ENCODE data around the gene CAMSAP1.

CAMSAP1 gene

DNA sequence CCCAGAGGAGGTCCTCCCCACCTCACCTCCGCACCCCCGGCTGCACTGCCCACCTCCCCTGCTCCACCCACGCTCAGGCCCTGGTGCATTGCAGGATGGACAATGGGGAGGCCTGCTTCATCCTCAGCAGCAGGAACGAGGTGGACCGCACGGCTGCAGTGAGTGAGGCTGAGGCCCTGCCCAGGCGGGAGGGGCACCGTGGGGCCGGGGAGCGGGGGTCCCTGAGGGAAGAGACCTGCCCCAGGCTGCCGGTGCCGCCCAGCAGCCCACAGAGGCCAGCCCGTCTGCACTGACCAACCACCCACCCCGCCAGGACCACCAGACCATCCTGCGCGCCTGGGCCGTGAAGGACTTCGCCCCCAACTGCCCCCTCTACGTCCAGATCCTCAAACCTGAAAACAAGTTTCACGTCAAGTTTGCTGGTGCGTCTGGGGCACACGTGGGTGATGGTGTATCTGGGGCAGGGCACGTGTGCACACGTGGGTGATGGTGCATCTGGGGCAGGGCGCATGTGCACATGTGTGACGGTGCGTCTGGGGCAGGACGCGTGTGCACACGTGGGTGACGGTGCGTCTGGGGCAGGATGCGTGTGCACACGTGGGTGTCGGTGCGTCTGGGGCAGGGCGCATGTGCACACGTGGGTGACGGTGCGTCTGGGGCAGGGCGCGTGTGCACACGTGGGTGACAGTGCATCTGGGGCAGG, 138.7 kb downstream of the CAMSAP1 start:
- no peaks in the 10 kb centered on the region for H3K36me3 Mint-ChIP-seq (ENCODE audit: low read depth)
- H3K9me3 Mint-ChIP-seq, result peaks cover 3% of the 10 kb centered on the region
- no peaks in the 10 kb centered on the region for H3K4me1 Mint-ChIP-seq (ENCODE audit: low read depth)
- no peak overlapping the region for H3K27ac Mint-ChIP-seq
- no peaks in the 10 kb centered on the region for H3K27me3 Mint-ChIP-seq (ENCODE audit: low read depth)
- no peak overlapping the region for H3K4me3 Mint-ChIP-seq

DNA sequence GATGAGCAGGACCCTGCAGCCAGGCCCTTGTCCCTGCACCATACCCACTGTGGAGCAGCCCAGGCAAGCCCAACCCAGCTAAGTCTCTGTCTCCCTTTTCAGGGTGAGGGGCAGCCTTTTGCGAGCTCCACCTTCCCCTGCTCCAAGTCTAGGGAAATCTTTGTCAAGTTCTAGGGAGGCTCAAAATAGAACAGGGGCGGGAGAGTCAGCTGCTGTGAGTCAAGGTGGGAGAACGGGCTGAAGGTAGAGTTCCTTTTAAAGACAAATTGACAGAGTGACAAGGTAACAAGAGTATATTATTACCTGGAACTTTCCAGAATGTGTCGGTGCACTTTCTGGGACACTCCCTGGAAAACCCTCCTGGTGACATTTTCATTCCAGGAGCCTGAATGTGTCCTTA, 140.6 kb downstream of the CAMSAP1 start:
- Mint-ChIP-seq H3K36me3 (ENCODE audit: low read depth) (no peaks in the 10 kb centered on the region), H3K4me1 (ENCODE audit: low read depth) (no peaks in the 10 kb centered on the region), H3K9me3 (peaks cover 3% of the 10 kb centered on the region), H3K27ac (no peak overlapping the region), H3K4me3 (no peak overlapping the region), H3K27me3 (ENCODE audit: low read depth) (no peaks in the 10 kb centered on the region)

DNA sequence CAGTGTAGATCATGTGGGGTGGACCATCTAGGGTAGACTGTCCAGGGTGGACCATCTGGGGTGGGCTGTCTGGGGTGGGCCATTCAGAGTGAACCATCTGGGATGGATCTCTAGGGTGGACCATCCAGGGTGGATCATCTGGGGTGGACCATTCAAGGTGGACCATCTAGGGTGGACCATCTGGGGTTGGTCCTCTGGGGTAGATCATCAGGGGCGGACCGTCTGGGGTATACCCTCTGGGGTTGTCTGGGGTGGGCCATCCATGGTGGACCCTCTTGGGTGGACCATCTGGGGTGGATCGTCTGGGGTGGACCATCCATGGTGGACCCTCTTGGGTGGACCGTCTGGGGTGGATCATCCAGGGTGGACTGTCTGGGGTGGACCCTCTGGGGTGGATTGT, 141.1 kb downstream of the CAMSAP1 start:
- H3K4me3 Mint-ChIP-seq, result no peak overlapping the region
- H3K9me3 Mint-ChIP-seq, result peaks cover 3% of the 10 kb centered on the region
- no peaks in the 10 kb centered on the region for H3K4me1 Mint-ChIP-seq (ENCODE audit: low read depth)
- H3K36me3 Mint-ChIP-seq (ENCODE audit: low read depth), result no peaks in the 10 kb centered on the region
- no peak overlapping the region for H3K27ac Mint-ChIP-seq
- H3K27me3 Mint-ChIP-seq (ENCODE audit: low read depth), result no peaks in the 10 kb centered on the region

DNA sequence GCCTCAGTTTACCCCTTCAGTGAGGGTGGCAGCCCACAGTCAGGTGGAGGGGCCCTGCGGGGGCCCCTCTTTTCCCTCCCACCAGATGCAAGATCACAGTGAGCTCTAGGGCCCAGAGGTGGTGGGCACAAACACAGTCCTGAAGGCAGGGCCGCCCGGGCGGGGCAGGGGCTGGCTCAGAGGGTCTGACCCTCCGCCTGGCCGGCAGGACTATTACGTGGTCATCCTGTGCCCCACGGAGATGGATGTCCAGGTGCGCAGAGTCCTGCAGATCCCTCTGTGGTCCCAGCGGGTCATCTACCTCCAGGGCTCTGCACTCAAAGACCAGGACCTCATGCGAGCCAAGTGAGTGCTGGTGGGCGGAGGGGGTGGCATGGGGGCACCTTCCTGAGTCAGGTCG, 141.9 kb downstream of the CAMSAP1 start:
- Mint-ChIP-seq H3K4me3 (no peak overlapping the region), H3K27ac (no peak overlapping the region), H3K9me3 (peaks cover 3% of the 10 kb centered on the region), H3K4me1 (ENCODE audit: low read depth) (no peaks in the 10 kb centered on the region), H3K36me3 (ENCODE audit: low read depth) (no peaks in the 10 kb centered on the region), H3K27me3 (ENCODE audit: low read depth) (no peaks in the 10 kb centered on the region)

DNA sequence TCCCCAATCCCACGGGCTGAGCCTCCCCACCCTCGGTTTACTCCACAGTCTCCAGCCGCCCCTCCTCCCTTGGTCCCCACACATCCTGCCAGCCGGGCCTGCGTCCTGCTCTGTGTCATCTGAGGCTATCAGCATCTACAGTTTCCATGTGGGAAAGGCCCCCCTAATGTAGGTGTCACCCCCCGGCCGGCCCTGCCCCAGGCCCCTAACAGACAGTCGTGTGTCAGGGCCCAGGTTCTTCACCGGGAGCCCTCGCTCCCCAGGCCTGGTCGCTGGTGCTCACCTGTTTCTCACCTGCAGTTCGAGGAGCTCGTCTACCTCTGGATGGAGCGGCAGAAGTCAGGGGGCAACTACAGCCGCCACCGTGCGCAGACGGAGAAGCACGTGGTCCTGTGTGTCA, 142.6 kb downstream of the CAMSAP1 start:
- Mint-ChIP-seq H3K36me3 (ENCODE audit: low read depth) (no peaks in the 10 kb centered on the region), H3K4me1 (ENCODE audit: low read depth) (no peaks in the 10 kb centered on the region), H3K9me3 (peaks cover 3% of the 10 kb centered on the region), H3K4me3 (no peak overlapping the region), H3K27ac (no peak overlapping the region), H3K27me3 (ENCODE audit: low read depth) (no peaks in the 10 kb centered on the region)

DNA sequence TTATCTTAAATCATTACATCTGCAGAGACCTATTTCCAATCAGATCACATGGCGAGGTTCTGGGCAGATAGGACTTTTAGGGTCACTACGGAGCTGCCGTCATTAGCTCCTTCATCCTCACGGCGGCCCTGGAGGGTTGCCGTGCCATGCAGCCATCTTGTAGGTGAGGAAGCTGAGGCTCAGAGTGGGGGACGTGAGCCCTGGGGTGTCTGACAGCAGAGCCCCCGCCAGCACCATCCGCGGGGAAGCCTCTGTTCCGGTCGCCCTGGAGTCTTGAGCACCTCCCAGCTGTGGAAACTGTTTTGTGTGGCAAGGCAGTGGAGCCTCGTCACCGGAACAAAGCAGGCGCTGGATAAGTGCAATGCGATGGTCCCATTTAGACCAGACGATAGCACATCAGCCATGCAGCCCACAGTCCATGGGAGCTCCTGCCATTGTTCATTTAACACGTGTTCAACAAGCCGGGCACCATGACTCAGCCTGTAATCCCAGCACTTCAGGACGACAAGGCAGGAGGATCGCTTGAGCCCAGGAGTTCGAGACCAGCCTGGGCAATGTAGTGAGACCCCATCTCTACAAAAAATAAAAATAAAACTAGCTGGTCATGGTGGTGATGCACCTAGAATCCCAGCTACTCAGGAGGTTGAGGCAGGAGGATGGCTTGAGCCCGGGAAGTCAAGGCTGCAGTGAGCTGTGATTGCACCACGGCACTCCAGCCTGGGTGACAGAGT, 143.5 kb downstream of the CAMSAP1 start:
- no peaks in the 10 kb centered on the region for H3K36me3 Mint-ChIP-seq (ENCODE audit: low read depth)
- peaks cover 3% of the 10 kb centered on the region for H3K9me3 Mint-ChIP-seq
- H3K4me1 Mint-ChIP-seq (ENCODE audit: low read depth), result no peaks in the 10 kb centered on the region
- no peaks in the 10 kb centered on the region for H3K27me3 Mint-ChIP-seq (ENCODE audit: low read depth)
- no peak overlapping the region for H3K4me3 Mint-ChIP-seq
- no peak overlapping the region for H3K27ac Mint-ChIP-seq

DNA sequence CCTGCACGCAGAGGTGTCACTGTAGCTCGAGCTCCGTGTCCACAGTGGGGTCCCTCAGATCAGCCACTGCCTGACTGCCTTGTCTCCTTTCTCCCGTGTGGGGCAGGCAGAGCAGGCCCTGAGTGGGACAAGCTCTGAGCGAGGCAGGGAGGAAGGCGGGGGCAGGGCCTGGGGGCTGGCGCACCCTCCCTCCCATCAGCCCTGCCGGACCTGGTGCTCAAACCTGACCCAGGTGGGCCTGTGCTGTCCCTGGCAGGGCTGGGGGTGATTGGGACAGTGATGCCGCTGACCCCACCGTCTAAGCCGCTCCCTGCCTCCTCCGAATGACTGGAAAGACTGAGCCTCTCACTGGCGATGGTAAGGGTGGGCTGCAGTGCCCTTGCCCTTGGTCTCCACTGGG, 144.4 kb downstream of the CAMSAP1 start:
- H3K27ac Mint-ChIP-seq, result no peak overlapping the region
- no peaks in the 10 kb centered on the region for H3K36me3 Mint-ChIP-seq (ENCODE audit: low read depth)
- H3K27me3 Mint-ChIP-seq (ENCODE audit: low read depth), result no peaks in the 10 kb centered on the region
- H3K4me3 Mint-ChIP-seq, result no peak overlapping the region
- peaks cover 3% of the 10 kb centered on the region for H3K9me3 Mint-ChIP-seq
- no peaks in the 10 kb centered on the region for H3K4me1 Mint-ChIP-seq (ENCODE audit: low read depth)

DNA sequence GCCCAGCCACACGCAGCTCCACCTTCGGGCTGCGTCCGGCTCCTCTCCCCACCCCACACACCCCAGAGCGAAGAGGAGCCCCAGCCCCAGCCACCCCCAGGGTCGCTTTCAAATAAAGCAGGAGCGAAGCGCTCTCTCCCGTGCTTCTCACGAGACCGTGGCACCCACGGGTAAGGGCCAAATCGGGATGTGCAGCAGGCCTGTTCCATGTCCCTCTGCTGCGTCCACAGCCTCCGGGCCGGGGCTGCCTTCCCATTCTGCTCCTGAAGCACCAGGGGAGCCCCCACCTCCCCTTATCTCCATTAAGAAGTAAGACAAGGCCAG, 145.5 kb downstream of the CAMSAP1 start:
- Mint-ChIP-seq H3K36me3 (ENCODE audit: low read depth) (no peaks in the 10 kb centered on the region), H3K27me3 (ENCODE audit: low read depth) (no peaks in the 10 kb centered on the region), H3K9me3 (peaks cover 2% of the 10 kb centered on the region), H3K4me3 (no peak overlapping the region), H3K27ac (no peak overlapping the region), H3K4me1 (ENCODE audit: low read depth) (no peaks in the 10 kb centered on the region)

DNA sequence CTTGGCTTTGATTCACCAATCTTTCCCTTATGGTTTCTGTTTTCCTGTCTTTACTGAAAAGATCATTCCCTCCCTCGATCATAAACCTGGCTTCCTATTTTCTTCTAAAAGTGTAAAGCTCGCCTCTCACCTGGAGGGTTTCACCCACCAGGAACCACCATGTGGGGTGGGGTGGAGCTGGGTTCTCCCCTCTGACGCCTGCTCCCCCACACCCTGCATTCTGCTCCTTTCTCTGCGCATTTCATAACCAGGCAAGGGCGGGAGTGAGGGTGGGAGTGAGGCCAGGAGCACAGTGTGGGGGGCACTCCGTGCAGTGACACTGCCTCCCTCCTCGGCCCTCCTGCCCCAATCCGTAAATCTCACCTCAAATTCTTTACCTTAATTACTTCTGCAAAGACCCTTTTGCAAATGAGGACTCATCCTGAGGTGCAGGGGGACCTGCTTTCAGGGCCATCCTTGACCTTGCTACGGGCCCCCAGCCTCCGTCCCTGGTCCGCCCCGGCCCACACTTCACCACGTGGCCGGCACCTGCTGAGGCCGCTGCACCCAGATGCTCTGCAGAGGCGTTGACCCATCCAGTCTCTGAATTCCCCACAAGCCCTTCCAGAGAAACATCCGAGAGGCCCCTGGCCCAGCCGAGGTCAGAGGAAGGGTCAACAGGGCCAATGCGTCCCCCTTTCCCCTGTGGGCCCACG, 146.0 kb downstream of the CAMSAP1 start:
- Mint-ChIP-seq H3K27me3 (ENCODE audit: low read depth) (no peaks in the 10 kb centered on the region), H3K9me3 (no peaks in the 10 kb centered on the region), H3K4me3 (no peak overlapping the region), H3K4me1 (ENCODE audit: low read depth) (no peaks in the 10 kb centered on the region), H3K27ac (no peak overlapping the region), H3K36me3 (ENCODE audit: low read depth) (no peaks in the 10 kb centered on the region)

DNA sequence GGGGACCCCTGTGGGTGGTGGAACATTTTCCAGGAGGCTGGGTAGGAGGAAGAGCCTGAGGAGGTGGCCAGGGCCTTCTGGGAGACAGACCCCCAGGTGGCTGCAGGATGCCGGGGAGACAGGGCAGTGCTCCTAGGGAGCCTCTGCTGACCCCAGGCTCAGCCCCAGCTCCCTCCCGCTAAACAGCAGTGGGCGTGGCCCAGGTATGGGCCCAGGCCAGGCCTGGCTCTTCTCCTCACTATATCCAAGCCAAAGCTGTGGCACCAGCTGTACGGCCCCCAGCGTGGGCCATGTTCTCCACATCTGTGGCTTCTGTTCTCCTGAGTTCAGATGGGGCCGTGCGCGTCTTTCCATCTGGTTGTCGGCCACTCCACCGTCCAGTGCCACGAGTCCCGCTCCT, 146.9 kb downstream of the CAMSAP1 start:
- Mint-ChIP-seq H3K9me3 (no peaks in the 10 kb centered on the region), H3K4me1 (ENCODE audit: low read depth) (no peaks in the 10 kb centered on the region), H3K4me3 (no peak overlapping the region), H3K36me3 (ENCODE audit: low read depth) (no peaks in the 10 kb centered on the region), H3K27me3 (ENCODE audit: low read depth) (no peaks in the 10 kb centered on the region), H3K27ac (no peak overlapping the region)

DNA sequence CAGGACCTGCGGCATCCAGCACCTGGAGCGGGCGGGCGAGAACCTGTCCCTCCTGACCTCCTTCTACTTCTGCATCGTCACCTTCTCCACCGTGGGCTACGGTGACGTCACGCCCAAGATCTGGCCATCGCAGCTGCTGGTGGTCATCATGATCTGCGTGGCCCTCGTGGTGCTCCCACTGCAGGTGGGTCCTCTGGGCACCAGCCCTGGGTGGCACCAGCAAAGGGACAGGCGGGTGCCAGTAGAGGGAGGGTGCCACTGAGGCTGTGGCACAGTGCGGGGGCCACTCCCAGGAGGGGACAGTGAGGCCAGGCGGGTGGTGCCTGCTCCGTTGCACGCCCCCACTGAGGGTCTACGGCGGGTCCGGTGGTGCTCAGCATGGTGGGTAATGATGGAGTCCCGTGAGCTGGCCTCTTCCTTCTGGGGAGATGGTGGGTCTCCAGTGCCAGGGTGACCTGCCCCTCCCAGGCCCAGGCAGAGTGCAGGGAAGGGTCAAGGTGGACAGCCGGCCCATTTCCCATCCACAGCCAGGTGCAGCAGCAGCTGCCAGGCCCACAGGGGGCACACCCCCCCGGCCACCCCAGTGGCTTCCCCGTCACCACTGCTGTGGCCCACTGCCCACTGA, 147.6 kb downstream of the CAMSAP1 start:
- Mint-ChIP-seq H3K27ac (no peak overlapping the region), H3K27me3 (ENCODE audit: low read depth) (no peaks in the 10 kb centered on the region), H3K4me3 (no peak overlapping the region), H3K4me1 (ENCODE audit: low read depth) (no peaks in the 10 kb centered on the region), H3K9me3 (no peaks in the 10 kb centered on the region), H3K36me3 (ENCODE audit: low read depth) (no peaks in the 10 kb centered on the region)

DNA sequence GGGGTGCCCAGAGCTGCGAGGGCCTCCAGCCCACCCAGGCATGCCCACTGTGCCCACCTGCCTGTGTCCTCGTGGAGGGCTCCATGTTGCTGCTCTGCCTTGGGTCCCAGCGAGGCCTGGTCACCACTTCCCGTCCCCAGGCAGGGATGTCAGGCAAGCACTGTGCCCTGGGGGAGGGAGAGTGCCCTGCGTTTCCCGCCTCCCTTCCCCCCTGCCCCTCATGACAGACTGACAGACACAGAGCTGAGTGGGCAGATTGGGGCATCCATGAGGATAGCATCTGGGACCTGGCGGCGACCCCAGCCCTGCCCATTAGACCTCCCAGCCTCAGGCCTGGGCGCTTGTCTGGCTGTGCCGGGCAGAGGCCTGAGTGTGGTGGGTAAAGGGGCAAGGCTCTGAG, 148.5 kb downstream of the CAMSAP1 start:
- no peaks in the 10 kb centered on the region for H3K4me1 Mint-ChIP-seq (ENCODE audit: low read depth)
- H3K4me3 Mint-ChIP-seq, result no peak overlapping the region
- H3K9me3 Mint-ChIP-seq, result no peaks in the 10 kb centered on the region
- no peak overlapping the region for H3K27ac Mint-ChIP-seq
- H3K36me3 Mint-ChIP-seq (ENCODE audit: low read depth), result no peaks in the 10 kb centered on the region
- no peaks in the 10 kb centered on the region for H3K27me3 Mint-ChIP-seq (ENCODE audit: low read depth)

Data from T-helper 1 cell treated with Interleukin-12 subunit alpha and Interleukin-12 subunit beta and Interleukin-4 antibody, amounts not matched to agents 30 μg/mL and 1 μg/mL, for 36 hours (primary cell).